Endothelial cell of umbilical vein (primary cell): ENCODE measurements around the gene IL36G.

ENCODE experiments used
- TF ChIP-seq, protein P1 (sequence below), 2 donors: IDR thresholded peaks; 1 replicate in 1 of 2; 2 replicates in 1 of 2; pipeline ENCODE4 v1.5.1; 2011; ENCODE audit warnings: low read length in 2 of 2, mild to moderate bottlenecking in 2 of 2, moderate library complexity in 2 of 2, control low read depth in 1 of 2, inconsistent platforms in 1 of 2, low read depth in 1 of 2; ENCODE audit not compliant: insufficient read depth in 1 of 2; ENCODE audit errors: extremely low read depth in 1 of 2
- TF ChIP-seq, protein P2 (sequence below): IDR thresholded peaks from 2 replicates; pipeline ENCODE4 v1.6.1; 2011; ENCODE audit not compliant: insufficient read depth, insufficient read length

- TF ChIP-seq, protein P1, sequence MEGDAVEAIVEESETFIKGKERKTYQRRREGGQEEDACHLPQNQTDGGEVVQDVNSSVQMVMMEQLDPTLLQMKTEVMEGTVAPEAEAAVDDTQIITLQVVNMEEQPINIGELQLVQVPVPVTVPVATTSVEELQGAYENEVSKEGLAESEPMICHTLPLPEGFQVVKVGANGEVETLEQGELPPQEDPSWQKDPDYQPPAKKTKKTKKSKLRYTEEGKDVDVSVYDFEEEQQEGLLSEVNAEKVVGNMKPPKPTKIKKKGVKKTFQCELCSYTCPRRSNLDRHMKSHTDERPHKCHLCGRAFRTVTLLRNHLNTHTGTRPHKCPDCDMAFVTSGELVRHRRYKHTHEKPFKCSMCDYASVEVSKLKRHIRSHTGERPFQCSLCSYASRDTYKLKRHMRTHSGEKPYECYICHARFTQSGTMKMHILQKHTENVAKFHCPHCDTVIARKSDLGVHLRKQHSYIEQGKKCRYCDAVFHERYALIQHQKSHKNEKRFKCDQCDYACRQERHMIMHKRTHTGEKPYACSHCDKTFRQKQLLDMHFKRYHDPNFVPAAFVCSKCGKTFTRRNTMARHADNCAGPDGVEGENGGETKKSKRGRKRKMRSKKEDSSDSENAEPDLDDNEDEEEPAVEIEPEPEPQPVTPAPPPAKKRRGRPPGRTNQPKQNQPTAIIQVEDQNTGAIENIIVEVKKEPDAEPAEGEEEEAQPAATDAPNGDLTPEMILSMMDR (IDR thresholded peaks at IDR 0.05; ENCODE audit: extremely low read depth in 1 of 2, insufficient read depth in 1 of 2, low read depth in 1 of 2, low read length in 2 of 2) = no peak
- TF ChIP-seq, protein P2, sequence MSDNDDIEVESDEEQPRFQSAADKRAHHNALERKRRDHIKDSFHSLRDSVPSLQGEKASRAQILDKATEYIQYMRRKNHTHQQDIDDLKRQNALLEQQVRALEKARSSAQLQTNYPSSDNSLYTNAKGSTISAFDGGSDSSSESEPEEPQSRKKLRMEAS = no peak
These were observed 47.9 kb downstream of the IL36G start for GRCh38 chr2:113025737-113026136.
